LNCAP (cell line): ENCODE data around the gene TGM3.

Source experiments
- TF ChIP-seq, protein P1 (sequence below): fragments of 450-650 bp; IDR thresholded peaks from 2 replicates; pipeline ENCODE4 v1.5.1; 2017; ENCODE audit warnings: mild to moderate bottlenecking

The TGM3 gene

GRCh38 chr20:2297357-2297728 is 1.5 kb downstream of the TGM3 start:
- TF ChIP-seq, protein P1, sequence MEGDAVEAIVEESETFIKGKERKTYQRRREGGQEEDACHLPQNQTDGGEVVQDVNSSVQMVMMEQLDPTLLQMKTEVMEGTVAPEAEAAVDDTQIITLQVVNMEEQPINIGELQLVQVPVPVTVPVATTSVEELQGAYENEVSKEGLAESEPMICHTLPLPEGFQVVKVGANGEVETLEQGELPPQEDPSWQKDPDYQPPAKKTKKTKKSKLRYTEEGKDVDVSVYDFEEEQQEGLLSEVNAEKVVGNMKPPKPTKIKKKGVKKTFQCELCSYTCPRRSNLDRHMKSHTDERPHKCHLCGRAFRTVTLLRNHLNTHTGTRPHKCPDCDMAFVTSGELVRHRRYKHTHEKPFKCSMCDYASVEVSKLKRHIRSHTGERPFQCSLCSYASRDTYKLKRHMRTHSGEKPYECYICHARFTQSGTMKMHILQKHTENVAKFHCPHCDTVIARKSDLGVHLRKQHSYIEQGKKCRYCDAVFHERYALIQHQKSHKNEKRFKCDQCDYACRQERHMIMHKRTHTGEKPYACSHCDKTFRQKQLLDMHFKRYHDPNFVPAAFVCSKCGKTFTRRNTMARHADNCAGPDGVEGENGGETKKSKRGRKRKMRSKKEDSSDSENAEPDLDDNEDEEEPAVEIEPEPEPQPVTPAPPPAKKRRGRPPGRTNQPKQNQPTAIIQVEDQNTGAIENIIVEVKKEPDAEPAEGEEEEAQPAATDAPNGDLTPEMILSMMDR = no peak

DNA sequence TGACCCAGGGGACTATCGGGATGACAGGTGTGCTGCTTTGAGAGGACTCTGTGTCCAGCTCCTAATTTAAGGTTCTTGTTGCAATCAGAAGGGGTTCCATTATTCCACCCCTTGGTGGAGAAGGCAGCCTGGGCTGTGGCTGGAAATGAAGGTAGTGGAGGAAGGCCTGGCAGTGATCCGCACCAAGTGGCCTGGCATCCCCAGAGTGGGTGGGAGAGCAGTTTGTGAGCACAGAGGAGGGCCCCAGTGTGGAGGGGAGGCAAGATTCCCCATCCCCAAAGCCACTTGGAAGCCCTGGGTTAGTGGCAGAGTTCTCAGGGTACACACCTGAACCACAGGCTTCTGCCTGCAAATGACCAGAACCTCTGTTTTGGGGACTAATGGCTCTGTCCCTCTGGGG is 2.3 kb downstream of the TGM3 start:
- TF ChIP-seq, protein P1 = no peak

DNA sequence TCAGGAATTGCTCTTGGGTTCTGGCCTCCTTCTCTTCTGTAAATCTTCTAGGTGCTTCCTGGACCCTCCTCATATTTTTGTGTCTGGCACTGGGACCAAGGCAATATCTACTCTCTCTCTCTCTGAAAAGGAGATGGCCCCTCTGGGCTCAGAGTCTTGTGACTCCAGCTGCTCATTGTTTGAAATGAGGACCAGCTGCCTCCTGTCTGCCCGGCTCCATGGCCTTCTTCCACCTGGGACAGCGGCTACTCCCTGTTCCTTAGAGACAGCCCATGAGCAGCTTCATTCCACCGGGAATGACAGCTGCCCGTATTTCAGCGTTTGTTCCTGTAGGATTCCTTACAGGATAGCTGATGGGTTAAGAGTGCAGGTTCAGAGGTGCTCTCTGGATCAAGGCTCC is 2.9 kb downstream of the TGM3 start:
- TF ChIP-seq, protein P1 = no peak

DNA sequence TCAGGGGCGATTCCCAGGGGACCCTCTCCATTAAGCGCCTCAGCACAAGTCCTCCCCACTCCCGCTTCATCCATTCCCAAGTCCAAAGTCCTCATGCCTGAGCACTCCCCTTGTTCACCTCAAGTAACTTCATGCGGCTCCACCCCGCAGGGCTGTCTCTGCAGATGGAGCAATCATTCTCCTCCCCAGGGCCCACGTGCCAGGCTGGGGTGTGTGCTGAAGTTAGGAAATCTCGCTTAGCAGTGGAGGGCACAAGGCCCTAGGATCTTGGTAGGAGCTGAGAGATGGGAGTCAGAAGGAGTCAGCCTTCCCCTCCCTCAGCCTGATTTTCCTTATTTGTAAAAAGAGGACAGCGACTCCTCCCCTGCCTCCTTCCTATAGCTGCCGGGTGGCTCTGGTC is 3.5 kb downstream of the TGM3 start:
- TF ChIP-seq, protein P1 = no peak

GRCh38 chr20:2300002-2300401 is 4.2 kb downstream of the TGM3 start:
- TF ChIP-seq, protein P1 = no peak

- TF ChIP-seq, protein P1 = no peak
These were observed 4.6 kb downstream of the TGM3 start for GRCh38 chr20:2300420-2300819.

- TF ChIP-seq, protein P1 = no peak
These were observed 5.4 kb downstream of the TGM3 start for GRCh38 chr20:2301164-2301622.

- TF ChIP-seq, protein P1 = no peak
These were observed 6.7 kb downstream of the TGM3 start for GRCh38 chr20:2302384-2303060.
